ENCODE data around the gene ZCWPW1. TPM values are rescaled to one million over a fixed set of nuclear protein-coding genes. Genes with fewer than 3 reads are reported as not detected.
A peak's percentile ranks its signal among the peaks of the same experiment; 100 is the strongest.

Gene ZCWPW1
- total and polyA plus RNA-seq, 2 of the 13 experiments (the other 11 are each of a cell fraction or from before 2014, with no cell fraction given): 2.4 to 2.5 TPM

DNA sequence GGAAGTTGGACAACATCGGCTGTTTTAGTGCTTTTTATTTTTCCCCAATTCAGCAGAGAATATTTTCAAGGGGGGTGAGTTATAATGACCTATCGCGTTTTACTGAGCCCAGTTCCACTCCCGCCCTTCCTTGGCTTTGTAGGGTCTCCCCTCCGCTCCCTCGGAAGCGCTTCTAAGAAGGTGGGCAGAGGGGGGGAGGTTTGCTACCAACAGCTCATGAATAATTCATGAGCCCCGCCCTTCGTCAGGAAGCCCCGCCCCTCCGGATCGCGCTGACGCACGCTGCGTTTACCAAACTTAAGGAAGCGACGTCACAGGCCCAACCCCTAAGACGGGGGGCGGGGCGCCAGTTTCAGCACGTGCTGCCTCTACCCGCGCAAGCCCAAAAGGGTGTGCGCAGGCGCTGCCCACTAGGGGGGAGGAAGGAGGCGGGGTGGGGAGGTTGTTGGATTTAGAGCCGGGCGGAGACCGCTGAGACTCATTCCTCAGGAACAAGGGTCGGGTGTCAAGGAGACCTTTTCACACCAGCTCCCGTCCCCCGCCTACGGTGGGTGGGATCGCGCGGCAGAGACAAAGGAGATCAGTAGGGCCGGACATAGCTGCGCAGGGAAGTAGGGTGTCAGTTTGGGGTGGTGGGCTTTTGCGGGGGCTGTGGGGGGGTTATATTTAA is 599 bp upstream of the ZCWPW1 start (continued):
- TF ChIP-seq, protein P1, sequence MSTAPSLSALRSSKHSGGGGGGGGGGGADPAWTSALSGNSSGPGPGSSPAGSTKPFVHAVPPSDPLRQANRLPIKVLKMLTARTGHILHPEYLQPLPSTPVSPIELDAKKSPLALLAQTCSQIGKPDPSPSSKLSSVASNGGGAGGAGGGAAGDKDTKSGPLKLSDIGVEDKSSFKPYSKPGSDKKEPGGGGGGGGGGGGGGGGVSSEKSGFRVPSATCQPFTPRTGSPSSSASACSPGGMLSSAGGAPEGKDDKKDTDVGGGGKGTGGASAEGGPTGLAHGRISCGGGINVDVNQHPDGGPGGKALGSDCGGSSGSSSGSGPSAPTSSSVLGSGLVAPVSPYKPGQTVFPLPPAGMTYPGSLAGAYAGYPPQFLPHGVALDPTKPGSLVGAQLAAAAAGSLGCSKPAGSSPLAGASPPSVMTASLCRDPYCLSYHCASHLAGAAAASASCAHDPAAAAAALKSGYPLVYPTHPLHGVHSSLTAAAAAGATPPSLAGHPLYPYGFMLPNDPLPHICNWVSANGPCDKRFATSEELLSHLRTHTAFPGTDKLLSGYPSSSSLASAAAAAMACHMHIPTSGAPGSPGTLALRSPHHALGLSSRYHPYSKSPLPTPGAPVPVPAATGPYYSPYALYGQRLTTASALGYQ (CRISPR knock-in tag; IDR thresholded peaks at IDR 0.05): no peak
- TF ChIP-seq, protein P2, sequence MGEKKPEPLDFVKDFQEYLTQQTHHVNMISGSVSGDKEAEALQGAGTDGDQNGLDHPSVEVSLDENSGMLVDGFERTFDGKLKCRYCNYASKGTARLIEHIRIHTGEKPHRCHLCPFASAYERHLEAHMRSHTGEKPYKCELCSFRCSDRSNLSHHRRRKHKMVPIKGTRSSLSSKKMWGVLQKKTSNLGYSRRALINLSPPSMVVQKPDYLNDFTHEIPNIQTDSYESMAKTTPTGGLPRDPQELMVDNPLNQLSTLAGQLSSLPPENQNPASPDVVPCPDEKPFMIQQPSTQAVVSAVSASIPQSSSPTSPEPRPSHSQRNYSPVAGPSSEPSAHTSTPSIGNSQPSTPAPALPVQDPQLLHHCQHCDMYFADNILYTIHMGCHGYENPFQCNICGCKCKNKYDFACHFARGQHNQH (CRISPR knock-in tag; IDR thresholded peaks at IDR 0.05): no peak; the same call in 1 of the 2 replicates
- no peak for TF ChIP-seq NFIB (CRISPR knock-in tag; IDR thresholded peaks at IDR 0.05; ENCODE audit: borderline replicate concordance)
- no peak for TF ChIP-seq AGO2 (optimal IDR thresholded peaks at IDR 0.05; ENCODE audit: low read depth, low read length)
- no peak for TF ChIP-seq ZNF891 (CRISPR knock-in tag; IDR thresholded peaks at IDR 0.05)
- TF ChIP-seq SOX5 (CRISPR knock-in tag; IDR thresholded peaks at IDR 0.05; ENCODE audit: borderline replicate concordance): peak; percentile 62; the same call in 1 of the 2 replicates
- TF ChIP-seq SAP130 (CRISPR knock-in tag; IDR thresholded peaks at IDR 0.05; ENCODE audit: low read depth): peak; percentile 69
- TF ChIP-seq ZKSCAN5 (CRISPR knock-in tag; IDR thresholded peaks at IDR 0.05): no peak

DNA sequence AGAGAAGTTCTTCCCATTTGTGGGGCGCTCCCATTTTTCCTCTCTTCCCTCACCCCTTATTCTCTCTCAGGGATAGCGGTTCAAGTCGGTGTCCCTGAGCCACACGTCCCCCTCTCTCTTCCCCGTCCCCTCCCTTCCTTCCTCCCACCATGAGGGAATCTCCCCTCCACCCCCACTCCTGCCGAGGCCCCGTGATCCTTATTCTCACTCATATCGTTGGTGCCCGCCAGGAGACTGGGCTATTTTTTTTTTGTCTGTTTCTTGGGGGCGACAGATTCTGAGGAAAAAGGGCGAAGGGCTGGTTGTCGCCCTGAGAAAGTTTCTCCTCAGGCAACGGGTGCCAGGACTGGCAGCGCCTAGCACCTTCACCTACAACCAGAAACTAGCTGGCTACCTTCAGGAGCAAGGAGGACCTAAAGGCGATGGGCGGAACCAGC is 723 bp downstream of the ZCWPW1 start:
- Histone ChIP-seq H4K20me1 (ENCODE audit: insufficient read depth, low read length) (no peaks in the 10 kb centered on the region; the same call in 1 of the 2 replicates), H3K9me3 (ENCODE audit: low read length) (no peaks in the 10 kb centered on the region), H3K4me2 (ENCODE audit: low read depth, low read length) (peak overlapping the region; percentile 94), H3K4me3 (replicated peaks in 1 of 3; ENCODE audit: insufficient read depth in 1 of 3, low read depth in 2 of 3, low read length in 3 of 3) (peak overlapping the region in 1 of 3 experiments; percentile 75; a peak in 3 of 6 replicates), H3K79me2 (ENCODE audit: insufficient read depth, low read length) (peaks cover 23% of the 10 kb centered on the region), H3K36me3 (replicated peaks in 1 of 2; ENCODE audit: control insufficient read depth in 1 of 2, insufficient read depth in 2 of 2, low read length in 2 of 2) (peaks cover 0 to 15% of the 10 kb centered on the region in 2 experiments; a peak in 2 of 5 replicates), H3K4me1 (ENCODE audit: insufficient read depth, low read length) (peaks cover 31% of the 10 kb centered on the region), H3K9ac (ENCODE audit: insufficient read depth, low read depth, low read length) (no peak overlapping the region), H3K27me3 (ENCODE audit: control insufficient read depth in 1 of 2, insufficient read depth in 2 of 2, low read length in 2 of 2) (no peaks in the 10 kb centered on the region; a peak in 1 of 5 replicates), H3K27ac (ENCODE audit: extremely low read length, insufficient read depth, low read length) (no peak overlapping the region), H2AFZ (ENCODE audit: low read length) (peak overlapping the region; percentile 31)
- ATAC-seq (no peak), DNase-seq (ENCODE audit: low spot score) (no peak), FAIRE-seq (no peak)
- BruUV-seq (replicated peaks): no TSS peak
- POLR2A ChIA-PET: interaction anchor here (1.0 to 4.8 kb wide), 27 partner anchors 8 to 699 kb away, joined by 3 to 199 read pairs (median 9); partner anchors contain the start of genes AGFG2, AP4M1, FBXO24 and LAMTOR4
- in situ Hi-C loops (cut with HindIII; ENCODE audit: extremely low pct_ligation_motif_present, low pct_unique_long_range_greater_than_20kb) (no loop called here), intact Hi-C loops (cut with micrococcal nuclease; ENCODE audit: unreplicated experiment) (loop anchor here (2.0 kb wide), 1 partner anchor 17 kb away; no protein-coding TSS in a partner anchor)
- WGBS (ENCODE audit: low lambda C conversion rate): 97% methylated on average over 14 of the region's 16 CpGs
- CTCF ChIA-PET (ENCODE audit: low intra/inter-chr PET ratio, low total read pairs): no interaction called here
- TF ChIP-seq RBM39 (IDR thresholded peaks at IDR 0.05; ENCODE audit: low read depth, low read length, poor library complexity, severe bottlenecking) (no peak), KAT7 (CRISPR knock-in tag; IDR thresholded peaks at IDR 0.05; ENCODE audit: borderline replicate concordance) (no peak), ELF4 (CRISPR knock-in tag; IDR thresholded peaks at IDR 0.05; ENCODE audit: borderline replicate concordance) (no peak), RORA (CRISPR knock-in tag; IDR thresholded peaks at IDR 0.05) (no peak), NFKBIZ (CRISPR knock-in tag; IDR thresholded peaks at IDR 0.05) (no peak), RFXANK (CRISPR knock-in tag; IDR thresholded peaks at IDR 0.05) (no peak), MTF1 (CRISPR knock-in tag; IDR thresholded peaks at IDR 0.05) (no peak), MZF1 (CRISPR knock-in tag; IDR thresholded peaks at IDR 0.05; ENCODE audit: borderline replicate concordance) (no peak), ZNF547 (CRISPR knock-in tag; IDR thresholded peaks at IDR 0.05) (no peak), GATAD1 (CRISPR knock-in tag; IDR thresholded peaks at IDR 0.05) (no peak), EHMT2 (IDR thresholded peaks at IDR 0.05; ENCODE audit: borderline replicate concordance, low read depth, low read length) (no peak)
- TF ChIP-seq, protein P3, sequence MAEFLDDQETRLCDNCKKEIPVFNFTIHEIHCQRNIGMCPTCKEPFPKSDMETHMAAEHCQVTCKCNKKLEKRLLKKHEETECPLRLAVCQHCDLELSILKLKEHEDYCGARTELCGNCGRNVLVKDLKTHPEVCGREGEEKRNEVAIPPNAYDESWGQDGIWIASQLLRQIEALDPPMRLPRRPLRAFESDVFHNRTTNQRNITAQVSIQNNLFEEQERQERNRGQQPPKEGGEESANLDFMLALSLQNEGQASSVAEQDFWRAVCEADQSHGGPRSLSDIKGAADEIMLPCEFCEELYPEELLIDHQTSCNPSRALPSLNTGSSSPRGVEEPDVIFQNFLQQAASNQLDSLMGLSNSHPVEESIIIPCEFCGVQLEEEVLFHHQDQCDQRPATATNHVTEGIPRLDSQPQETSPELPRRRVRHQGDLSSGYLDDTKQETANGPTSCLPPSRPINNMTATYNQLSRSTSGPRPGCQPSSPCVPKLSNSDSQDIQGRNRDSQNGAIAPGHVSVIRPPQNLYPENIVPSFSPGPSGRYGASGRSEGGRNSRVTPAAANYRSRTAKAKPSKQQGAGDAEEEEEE (CRISPR knock-in tag; IDR thresholded peaks at IDR 0.05; ENCODE audit: borderline replicate concordance): 0 out of 2 replicates have a peak, but pooled peaks have one; percentile 51

Data from HepG2 (cell line).